ENCODE data around the gene CD6.

GRCh38 chr11:61066645-61067044 lies 95.2 kb downstream of the CD6 start:
- TF ChIP-seq POLR2A (IDR thresholded peaks at IDR 0.05) (no peak), CTCF (IDR thresholded peaks at IDR 0.05) (no peak)
